Glutamatergic neuron (in vitro differentiated cells): ENCODE data around the gene PPARD. TPM values are rescaled to one million over a fixed set of nuclear protein-coding genes. Genes with fewer than 3 reads are reported as not detected.

Source experiments
- DNase-seq: peaks from one replicate; pipeline ENCODE4 v3.0.0; 2022
- H3K27ac Mint-ChIP-seq: one replicate; pipeline ENCODE4 v1.8.0; 2020; ENCODE audit warnings: mild to moderate bottlenecking, mixed read lengths, inconsistent platforms; ENCODE audit not compliant: unreplicated experiment
- H3K27me3 Mint-ChIP-seq: one replicate; pipeline ENCODE4 v1.8.0; 2020; ENCODE audit warnings: mild to moderate bottlenecking, moderate library complexity, mixed read lengths, inconsistent platforms; ENCODE audit not compliant: unreplicated experiment
- H3K36me3 Mint-ChIP-seq: one replicate; pipeline ENCODE4 v1.8.0; 2020; ENCODE audit warnings: mild to moderate bottlenecking, mixed read lengths, inconsistent platforms; ENCODE audit not compliant: unreplicated experiment
- H3K4me1 Mint-ChIP-seq: one replicate; pipeline ENCODE4 v1.8.0; 2020; ENCODE audit warnings: mild to moderate bottlenecking, low read depth, mixed read lengths, inconsistent platforms; ENCODE audit not compliant: unreplicated experiment
- H3K4me3 Mint-ChIP-seq: one replicate; pipeline ENCODE4 v1.8.0; 2020; ENCODE audit warnings: mild to moderate bottlenecking, mixed read lengths, inconsistent platforms; ENCODE audit not compliant: unreplicated experiment
- H3K9me3 Mint-ChIP-seq: one replicate; pipeline ENCODE4 v1.8.0; 2020; ENCODE audit warnings: mild to moderate bottlenecking, moderate library complexity, mixed read lengths, inconsistent platforms; ENCODE audit not compliant: unreplicated experiment
- CTCF ChIP-seq: fragments of 200-600 bp; sonication (generic); IDR thresholded peaks from one replicate; pipeline ENCODE4 v1.5.0; 2021; ENCODE audit not compliant: partially characterized antibody, unreplicated experiment
- total RNA-seq: library from RNA; stranded (reverse); fragmentation: NEBNext Ultra II Directional; extraction: Animal tissue kit (Norgen Biotek cat#: 25700); gene quantifications from one replicate; pipeline ENCODE4 v1.2.1, GENCODE V29; 2021; ENCODE audit not compliant: unreplicated experiment

The PPARD gene
- total RNA-seq, 1 donor from 2014 or later = 37.5 TPM

- DNase-seq = no peak
- H3K27me3 Mint-ChIP-seq = peaks cover 3% of the 10 kb centered on the region
- H3K9me3 Mint-ChIP-seq = peaks cover 6% of the 10 kb centered on the region
- no peak for TF ChIP-seq CTCF
- peaks cover 10% of the 10 kb centered on the region for H3K36me3 Mint-ChIP-seq
- H3K27ac Mint-ChIP-seq = no peak overlapping the region
- no peak overlapping the region for H3K4me3 Mint-ChIP-seq
- peaks cover 37% of the 10 kb centered on the region for H3K4me1 Mint-ChIP-seq
Measured at GRCh38 chr6:35358086-35358485, 15.7 kb downstream of the PPARD start.

- no peak overlapping the region for H3K27ac Mint-ChIP-seq
- peaks cover 6% of the 10 kb centered on the region for H3K9me3 Mint-ChIP-seq
- H3K27me3 Mint-ChIP-seq = peaks cover 3% of the 10 kb centered on the region
- H3K4me3 Mint-ChIP-seq = no peak overlapping the region
- peaks cover 44% of the 10 kb centered on the region for H3K4me1 Mint-ChIP-seq
- DNase-seq = no peak
- TF ChIP-seq CTCF = no peak
- peaks cover 8% of the 10 kb centered on the region for H3K36me3 Mint-ChIP-seq
Measured at GRCh38 chr6:35359346-35359743, 17.0 kb downstream of the PPARD start.

GRCh38 chr6:35359744-35360348, 17.5 kb downstream of the PPARD start:
- Mint-ChIP-seq H3K36me3 (peaks cover 8% of the 10 kb centered on the region), H3K4me1 (peaks cover 44% of the 10 kb centered on the region), H3K27ac (no peak overlapping the region), H3K27me3 (peaks cover 3% of the 10 kb centered on the region), H3K4me3 (no peak overlapping the region), H3K9me3 (peaks cover 6% of the 10 kb centered on the region)
- TF ChIP-seq CTCF = no peak
- no peak for DNase-seq

- Mint-ChIP-seq H3K9me3 (peaks cover 6% of the 10 kb centered on the region), H3K4me1 (peaks cover 44% of the 10 kb centered on the region), H3K27ac (no peak overlapping the region), H3K36me3 (peaks cover 8% of the 10 kb centered on the region), H3K27me3 (peaks cover 3% of the 10 kb centered on the region), H3K4me3 (peak overlapping the region; percentile 41)
- TF ChIP-seq CTCF = no peak
- no peak for DNase-seq
Measured at GRCh38 chr6:35360349-35361138, 18.2 kb downstream of the PPARD start.

GRCh38 chr6:35362200-35362599, 19.8 kb downstream of the PPARD start:
- H3K27me3 Mint-ChIP-seq = peaks cover 3% of the 10 kb centered on the region
- H3K9me3 Mint-ChIP-seq = peaks cover 4% of the 10 kb centered on the region
- peaks cover 41% of the 10 kb centered on the region for H3K4me1 Mint-ChIP-seq
- peak overlapping the region; percentile 86 for H3K27ac Mint-ChIP-seq
- TF ChIP-seq CTCF = no peak
- no peaks in the 10 kb centered on the region for H3K36me3 Mint-ChIP-seq
- no peak for DNase-seq
- H3K4me3 Mint-ChIP-seq = peak overlapping the region; percentile 61
